Gastrocnemius medialis (tissue), 4 donors: Measurements from ENCODE around the gene KCNK15. TPM values are rescaled to one million over a fixed set of nuclear protein-coding genes. Genes with fewer than 3 reads are reported as not detected.
A peak's percentile ranks its signal among the peaks of the same experiment; 100 is the strongest.

Experiments
- ATAC-seq, 2 donors: fragments of 150-250 bp; one replicate each; pipeline ENCODE4 v1.9.1; 2016
- DNase-seq, 2 donors: peaks; one replicate each; pipeline ENCODE4 v3.0.0-alpha.2; 2019
- H3K27ac ChIP-seq, 4 donors: fragments of 200-600 bp; sonication (generic); 1 replicate in 1 of 4; 2 replicates in 3 of 4; pipeline ENCODE4 v1.5.1; 2016 to 2018; ENCODE audit warnings: mild to moderate bottlenecking in 2 of 4, moderate library complexity in 1 of 4
- H3K27me3 ChIP-seq, 3 donors: fragments of 200-600 bp; sonication (generic) in 2 of 3; 1 replicate in 1 of 3; 2 replicates in 2 of 3; pipeline versions ENCODE4 v1.5.1 to v1.6.0; 2016 to 2019; ENCODE audit warnings: mild to moderate bottlenecking in 1 of 3, moderate library complexity in 1 of 3
- H3K36me3 ChIP-seq, 2 donors: fragments of 200-600 bp; sonication (generic) in 1 of 2; one replicate each; pipeline ENCODE4 v1.5.1; 2017 to 2018
- H3K4me1 ChIP-seq, 2 donors: fragments of 200-600 bp; sonication (generic) in 1 of 2; one replicate each; pipeline ENCODE4 v1.5.1; 2016 to 2017; ENCODE audit warnings: mild to moderate bottlenecking in 2 of 2
- H3K4me3 ChIP-seq, 4 donors: fragments of 200-600 bp; sonication (generic) in 3 of 4; 1 replicate in 1 of 4; 2 replicates in 3 of 4; pipeline ENCODE4 v1.5.1; 2016 to 2019; ENCODE audit warnings: mild to moderate bottlenecking in 2 of 4
- H3K9me3 ChIP-seq, 3 donors: fragments of 200-600 bp; sonication (generic) in 2 of 3; 1 replicate in 1 of 3; 2 replicates in 2 of 3; pipeline ENCODE4 v1.5.1; 2016 to 2019
- POLR2A ChIP-seq, 2 donors: fragments of 450-650 bp; IDR thresholded peaks; one replicate each; pipeline ENCODE4 v1.6.1; 2017; ENCODE audit warnings: antibody characterized with exemption in 2 of 2, mild to moderate bottlenecking in 2 of 2, moderate library complexity in 2 of 2
- in situ Hi-C, 4 donors: fragments of 200-750 bp; cut with MboI; loops; one replicate each; pipeline versions ENCODE4 v1.15.0 to v1.8.0; 2017; ENCODE audit warnings: low sequenced_read_pairs in 4 of 4
- intact Hi-C: fragments of 100-400 bp; cut with DNase I; formaldehyde crosslinking; loops from one replicate; pipeline ENCODE4 v1.15.1; 2023; ENCODE audit warnings: low total_unique reads
- total RNA-seq, 4 donors: library from RNA; depleted of rRNA; stranded (reverse); fragments of >200 nt; gene quantifications; one replicate each; pipeline versions ENCODE4 v1.1.0 to v1.2.3, GENCODE V29; 2016
- TF ChIP-seq, protein P1 (sequence below), 5 experiments: fragments of 450-650 bp in 3 of 5; fragments of 200-600 bp in 2 of 5; sonication (generic) in 2 of 5; IDR thresholded peaks in 4 of 5; conservative IDR thresholded peaks in 1 of 5; 1 replicate in 4 of 5; 2 replicates in 1 of 5; pipeline ENCODE4 v1.5.1; 2016 to 2019; ENCODE audit warnings: antibody characterized with exemption in 5 of 5, mild to moderate bottlenecking in 3 of 5, moderate library complexity in 3 of 5

Gene KCNK15
- total RNA-seq, 4 donors from 2014 or later: 0.20 TPM; not detected in 3

DNA sequence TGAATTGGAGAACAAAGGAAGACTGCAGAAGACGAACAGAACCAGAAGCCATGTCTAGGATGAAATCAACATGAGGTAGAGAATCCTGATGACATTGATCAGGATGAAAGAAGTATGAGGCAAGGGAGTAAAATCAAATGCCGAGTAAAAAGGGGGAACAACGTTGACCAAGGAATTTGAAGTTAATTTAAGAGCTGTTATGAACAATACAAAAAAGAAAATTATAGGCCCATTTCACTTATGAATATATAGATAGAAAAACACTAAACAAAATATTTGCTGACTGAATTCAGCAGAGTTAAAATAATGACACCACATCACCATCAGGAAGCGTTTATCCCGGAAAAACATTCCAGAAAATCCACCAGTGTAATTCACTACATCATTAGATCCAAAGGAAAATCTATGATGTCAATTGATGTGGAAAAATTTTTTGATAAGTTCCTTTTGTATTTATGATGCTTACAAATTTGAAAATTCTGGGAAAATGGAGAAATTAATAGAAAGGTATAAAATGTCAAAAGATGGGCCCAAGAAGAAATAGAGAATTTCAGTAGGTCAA, 38.6 kb upstream of the KCNK15 start:
- ATAC-seq (no peak), DNase-seq (no peak)
- H3K36me3 ChIP-seq: no peaks in the 10 kb centered on the region
- in situ Hi-C loops (no loop called here), intact Hi-C loops (no loop called here)
- no peaks in the 10 kb centered on the region for H3K9me3 ChIP-seq
- H3K27me3 ChIP-seq: no peaks in the 10 kb centered on the region
- no peak for TF ChIP-seq POLR2A (IDR thresholded peaks at IDR 0.05)
- TF ChIP-seq, protein P1, sequence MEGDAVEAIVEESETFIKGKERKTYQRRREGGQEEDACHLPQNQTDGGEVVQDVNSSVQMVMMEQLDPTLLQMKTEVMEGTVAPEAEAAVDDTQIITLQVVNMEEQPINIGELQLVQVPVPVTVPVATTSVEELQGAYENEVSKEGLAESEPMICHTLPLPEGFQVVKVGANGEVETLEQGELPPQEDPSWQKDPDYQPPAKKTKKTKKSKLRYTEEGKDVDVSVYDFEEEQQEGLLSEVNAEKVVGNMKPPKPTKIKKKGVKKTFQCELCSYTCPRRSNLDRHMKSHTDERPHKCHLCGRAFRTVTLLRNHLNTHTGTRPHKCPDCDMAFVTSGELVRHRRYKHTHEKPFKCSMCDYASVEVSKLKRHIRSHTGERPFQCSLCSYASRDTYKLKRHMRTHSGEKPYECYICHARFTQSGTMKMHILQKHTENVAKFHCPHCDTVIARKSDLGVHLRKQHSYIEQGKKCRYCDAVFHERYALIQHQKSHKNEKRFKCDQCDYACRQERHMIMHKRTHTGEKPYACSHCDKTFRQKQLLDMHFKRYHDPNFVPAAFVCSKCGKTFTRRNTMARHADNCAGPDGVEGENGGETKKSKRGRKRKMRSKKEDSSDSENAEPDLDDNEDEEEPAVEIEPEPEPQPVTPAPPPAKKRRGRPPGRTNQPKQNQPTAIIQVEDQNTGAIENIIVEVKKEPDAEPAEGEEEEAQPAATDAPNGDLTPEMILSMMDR (IDR thresholded peaks at IDR 0.05 in 4 of 5, conservative IDR thresholded peaks at IDR 0.05 in 1 of 5): no peak
- H3K27ac ChIP-seq: peak overlapping the region; percentile 60 to 84 (median 73)
- H3K4me1 ChIP-seq: peaks cover 24 to 32% of the 10 kb centered on the region in 2 donors
- no peak overlapping the region for H3K4me3 ChIP-seq

DNA sequence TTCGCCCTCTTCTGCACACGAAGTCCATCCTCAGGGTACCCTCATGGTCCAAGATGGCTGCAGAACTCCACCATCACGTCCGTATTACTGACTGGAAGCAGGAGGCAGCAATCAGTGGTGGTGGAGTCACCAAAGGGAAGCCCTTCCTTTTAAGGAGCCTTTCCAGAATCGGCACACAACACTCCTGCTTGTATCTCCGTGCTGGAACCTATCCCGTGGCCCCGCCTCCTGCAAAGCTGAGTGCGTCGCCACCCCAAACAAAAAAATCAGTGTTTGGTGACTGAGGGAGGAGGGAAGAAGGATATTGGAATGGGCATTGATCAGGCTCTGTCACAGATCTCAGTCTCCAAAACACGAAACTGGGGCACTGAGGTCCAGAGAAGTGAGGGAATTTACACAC, 36.3 kb upstream of the KCNK15 start:
- intact Hi-C loops: no loop called here
- TF ChIP-seq, protein P1 (IDR thresholded peaks at IDR 0.05 in 4 of 5, conservative IDR thresholded peaks at IDR 0.05 in 1 of 5): no peak
- no peak for TF ChIP-seq POLR2A (IDR thresholded peaks at IDR 0.05)
- peaks cover 20 to 22% of the 10 kb centered on the region in 2 donors for H3K4me1 ChIP-seq
- H3K36me3 ChIP-seq: no peaks in the 10 kb centered on the region
- H3K4me3 ChIP-seq: no peak overlapping the region
- H3K27me3 ChIP-seq: no peaks in the 10 kb centered on the region
- no peak for ATAC-seq
- no peak for DNase-seq
- in situ Hi-C loops: no loop called here
- H3K27ac ChIP-seq: no peak overlapping the region
- no peaks in the 10 kb centered on the region for H3K9me3 ChIP-seq

DNA sequence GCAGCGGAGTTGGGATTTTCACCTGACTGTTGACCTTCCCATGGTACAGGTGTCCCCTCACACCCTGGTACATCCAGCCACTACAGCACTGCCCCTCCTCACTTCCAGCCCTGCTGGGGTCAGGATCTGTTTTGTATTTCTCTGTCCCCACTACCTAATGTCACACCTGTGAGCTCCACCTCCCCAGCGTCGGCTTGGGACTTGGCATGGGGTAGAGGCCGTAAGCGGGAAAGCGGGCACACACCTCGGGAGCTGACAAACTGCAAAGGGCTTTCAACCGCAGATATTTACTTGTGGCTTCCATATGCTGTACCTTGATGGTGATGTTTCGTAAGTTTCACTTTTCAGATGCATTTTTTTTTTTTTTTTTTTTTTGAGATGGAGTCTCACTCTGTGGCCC, 35.9 kb upstream of the KCNK15 start:
- in situ Hi-C loops: no loop called here

DNA sequence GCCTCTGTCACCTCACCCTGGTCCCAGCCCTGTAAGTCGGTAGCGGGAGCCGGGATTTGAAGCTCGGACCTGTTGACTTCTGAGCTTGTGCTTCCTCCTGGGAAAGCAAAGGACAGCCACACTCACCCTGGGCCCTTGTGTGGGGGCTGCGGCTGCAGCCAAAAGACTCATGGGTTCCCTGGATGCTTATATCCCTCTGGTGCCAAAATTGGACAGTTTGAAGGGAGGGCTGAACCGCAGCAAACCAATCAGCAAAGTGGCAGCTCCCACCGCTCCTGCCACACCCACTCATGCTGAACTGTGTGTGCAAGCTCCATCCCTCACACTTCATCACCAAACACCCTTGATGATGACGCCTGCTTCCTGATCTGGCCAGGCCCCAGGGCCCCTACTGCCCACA, 34.4 kb upstream of the KCNK15 start:
- ATAC-seq (no peak), DNase-seq (no peak)
- Histone ChIP-seq H3K27me3 (no peaks in the 10 kb centered on the region), H3K36me3 (no peaks in the 10 kb centered on the region), H3K4me1 (peaks cover 25 to 35% of the 10 kb centered on the region in 2 donors), H3K27ac (no peak overlapping the region), H3K4me3 (no peak overlapping the region), H3K9me3 (no peaks in the 10 kb centered on the region)
- TF ChIP-seq, protein P1 (IDR thresholded peaks at IDR 0.05 in 4 of 5, conservative IDR thresholded peaks at IDR 0.05 in 1 of 5): no peak
- TF ChIP-seq POLR2A (IDR thresholded peaks at IDR 0.05): no peak
- intact Hi-C loops (no loop called here), in situ Hi-C loops (no loop called here)

More for the DNA sequence above, 35.9 kb upstream of the KCNK15 start:
- intact Hi-C loops: no loop called here
- Histone ChIP-seq H3K27me3 (no peaks in the 10 kb centered on the region), H3K27ac (no peak overlapping the region), H3K4me3 (no peak overlapping the region), H3K36me3 (no peaks in the 10 kb centered on the region), H3K4me1 (peaks cover 24 to 26% of the 10 kb centered on the region in 2 donors), H3K9me3 (no peaks in the 10 kb centered on the region)
- no peak for TF ChIP-seq POLR2A (IDR thresholded peaks at IDR 0.05)
- TF ChIP-seq, protein P1 (IDR thresholded peaks at IDR 0.05 in 4 of 5, conservative IDR thresholded peaks at IDR 0.05 in 1 of 5): no peak
- no peak for DNase-seq
- no peak for ATAC-seq
